K562 (cell line): ENCODE results near the gene TBC1D25. TPM values are rescaled to one million over a fixed set of nuclear protein-coding genes. Genes with fewer than 3 reads are reported as not detected.

Experiments
- ERF ChIP-seq: fragments of 450-650 bp; formaldehyde crosslinking; IDR thresholded peaks from 2 replicates; pipeline ENCODE4 v1.4.0; 2020; ENCODE audit warnings: mild to moderate bottlenecking, mixed read lengths
- GABPB1 ChIP-seq: sonication (generic); formaldehyde crosslinking; IDR thresholded peaks from 2 replicates; pipeline ENCODE4 v1.8.0; 2022; ENCODE audit warnings: mild to moderate bottlenecking, missing genetic modification reagents
- RCOR1 ChIP-seq, 2 experiments: IDR thresholded peaks; 2 replicates each; pipeline ENCODE4 v1.6.1; 2012; ENCODE audit warnings: low read depth in 2 of 2, low read length in 2 of 2, borderline replicate concordance in 1 of 2, improper control_type of control experiment in 1 of 2
- SRF ChIP-seq, 2 experiments: fragments of 250-450, 450-650 bp in 1 of 2; sonication (Bioruptor Pico) in 1 of 2; sonication (generic) in 1 of 2; formaldehyde crosslinking; IDR thresholded peaks; 2 replicates each; pipeline versions ENCODE4 v1.5.0 to v1.5.1; 2020 to 2022; ENCODE audit warnings: mild to moderate bottlenecking in 1 of 2, missing genetic modification reagents in 1 of 2
- STAG1 ChIP-seq: sonication (generic); formaldehyde crosslinking; IDR thresholded peaks from 2 replicates; pipeline ENCODE4 v1.5.0; 2020; ENCODE audit warnings: missing genetic modification reagents, borderline replicate concordance
- TEAD4 ChIP-seq, 2 experiments: sonication (generic) in 1 of 2; formaldehyde crosslinking in 1 of 2; IDR thresholded peaks; 2 replicates each; pipeline versions ENCODE4 v1.6.1 to v1.8.0; 2012 to 2022; ENCODE audit warnings: borderline replicate concordance in 1 of 2, inconsistent platforms in 1 of 2, low read length in 1 of 2, mild to moderate bottlenecking in 1 of 2, missing genetic modification reagents in 1 of 2
- ZBTB7A ChIP-seq: IDR thresholded peaks from 2 replicates; pipeline ENCODE4 v1.6.1; 2011; ENCODE audit warnings: low read depth, mild to moderate bottlenecking, low read length, moderate library complexity, borderline replicate concordance; ENCODE audit not compliant: control insufficient read depth
- ZNF165 ChIP-seq: fragments of 250-450 bp; sonication (Bioruptor Pico); IDR thresholded peaks from 2 replicates; pipeline ENCODE4 v1.4.0; 2020; ENCODE audit warnings: borderline replicate concordance
- ZNF695 ChIP-seq: fragments of 450-650 bp; formaldehyde crosslinking; IDR thresholded peaks from 2 replicates; pipeline ENCODE4 v1.4.0; 2020; ENCODE audit warnings: mild to moderate bottlenecking, moderate library complexity
- polyA plus RNA-seq, 8 experiments: library from polyadenylated mRNA; depleted of rRNA in 4 of 8; stranded (reverse) in 5 of 8; unstranded in 3 of 8; fragments of >200 nt; fragmentation: Nextera tagmentation in 2 of 8; fragmentation: Illumina TruSeq in 1 of 8; extraction: Ambion mirVana in 2 of 8; extraction: Trizol in 1 of 8; gene quantifications; 2 replicates each; pipeline versions ENCODE4 v1.2.1 to v1.2.3, GENCODE V29; 2011 to 2014; ENCODE audit warnings: inconsistent platforms in 1 of 8, missing spikeins in 1 of 8
- total RNA-seq, 7 experiments: library from RNA; depleted of rRNA in 6 of 7; stranded (reverse); fragments of >200 nt in 6 of 7; fragmentation: Illumina TruSeq in 2 of 7; extraction: Trizol in 2 of 7; gene quantifications; 2 replicates each; pipeline versions ENCODE4 v1.2.1 to v1.2.3, GENCODE V29; 2011 to 2021; ENCODE audit warnings: low replicate concordance in 1 of 7
- TF ChIP-seq, protein P1 (sequence below): fragments of 450-650 bp; formaldehyde crosslinking; IDR thresholded peaks from 2 replicates; pipeline ENCODE4 v1.4.0; 2022; ENCODE audit warnings: missing genetic modification characterization
- TF ChIP-seq, protein P2 (sequence below): fragments of 250-450 bp; sonication (Bioruptor Pico); IDR thresholded peaks from 2 replicates; pipeline ENCODE4 v1.4.0; 2020
- TF ChIP-seq, protein P3 (sequence below): sonication (generic); formaldehyde crosslinking; IDR thresholded peaks from 2 replicates; pipeline ENCODE4 v1.8.0; 2022; ENCODE audit warnings: mild to moderate bottlenecking, missing genetic modification reagents
- TF ChIP-seq, protein P4 (sequence below): fragments of 250-450 bp; sonication (Bioruptor Pico); IDR thresholded peaks from 2 replicates; pipeline ENCODE4 v1.8.0; 2021; ENCODE audit warnings: moderate library complexity, mild to moderate bottlenecking, inconsistent platforms

TBC1D25 gene
- total and polyA plus RNA-seq, 9 of the 15 experiments (the other 6 are each of a cell fraction or from before 2014, with no cell fraction given): 0.62 to 10.6 (median 3.9) TPM

DNA sequence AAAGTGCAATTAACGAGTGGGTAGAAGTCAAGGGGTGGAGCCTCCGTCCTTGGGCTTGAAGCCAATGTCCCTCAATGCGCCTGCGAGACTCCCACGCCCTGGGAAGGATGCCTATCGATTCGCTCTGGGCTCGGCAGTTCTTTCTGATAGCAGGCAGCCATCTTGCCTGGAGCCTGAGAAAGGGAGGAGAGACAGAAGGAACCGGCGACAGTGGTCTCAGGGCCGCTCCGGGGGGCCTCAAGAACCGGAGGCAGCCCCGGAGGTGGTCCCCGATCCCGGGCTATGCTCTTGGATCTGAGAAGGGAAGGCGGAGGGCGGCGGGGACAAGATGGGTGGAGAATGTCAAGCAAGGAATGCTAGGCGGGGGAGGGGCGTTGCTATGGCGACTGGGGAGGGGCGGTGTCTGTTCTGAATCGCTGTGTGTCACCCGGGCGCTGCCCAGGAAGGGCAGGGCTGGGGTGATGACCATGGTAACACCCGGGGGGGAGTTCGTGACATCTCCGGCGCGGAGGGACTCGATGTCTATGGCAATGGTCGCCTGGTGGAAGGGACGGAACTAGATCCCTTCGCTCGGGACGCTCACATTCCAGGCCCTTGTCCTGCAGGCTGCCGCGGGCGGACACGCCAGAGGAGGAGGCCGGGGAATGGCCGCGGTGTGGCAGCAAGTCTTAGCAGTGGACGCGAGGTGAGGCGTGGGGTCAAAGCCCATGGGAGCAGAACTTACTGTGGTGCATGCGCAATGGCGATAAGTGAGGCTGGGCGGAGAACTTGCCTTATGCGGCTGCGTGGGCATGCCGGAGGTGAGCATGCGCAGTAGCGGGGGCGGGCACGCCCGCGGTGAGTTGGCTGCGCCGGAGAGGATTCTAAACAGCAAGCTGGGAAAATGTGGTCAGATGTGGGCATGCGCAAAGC lies 58.1 kb downstream of the TBC1D25 start, which contains the start of gene WDR13 (continued):
- TF ChIP-seq ZNF165 (CRISPR knock-in tag): no peak
- TF ChIP-seq, protein P1, sequence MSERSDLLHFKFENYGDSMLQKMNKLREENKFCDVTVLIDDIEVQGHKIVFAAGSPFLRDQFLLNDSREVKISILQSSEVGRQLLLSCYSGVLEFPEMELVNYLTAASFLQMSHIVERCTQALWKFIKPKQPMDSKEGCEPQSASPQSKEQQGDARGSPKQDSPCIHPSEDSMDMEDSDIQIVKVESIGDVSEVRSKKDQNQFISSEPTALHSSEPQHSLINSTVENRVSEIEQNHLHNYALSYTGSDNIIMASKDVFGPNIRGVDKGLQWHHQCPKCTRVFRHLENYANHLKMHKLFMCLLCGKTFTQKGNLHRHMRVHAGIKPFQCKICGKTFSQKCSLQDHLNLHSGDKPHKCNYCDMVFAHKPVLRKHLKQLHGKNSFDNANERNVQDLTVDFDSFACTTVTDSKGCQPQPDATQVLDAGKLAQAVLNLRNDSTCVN (CRISPR knock-in tag): no peak
- TF ChIP-seq ERF (CRISPR knock-in tag): peak; percentile 73; the same call in 1 of the 2 replicates
- TF ChIP-seq ZBTB7A: no peak
- TF ChIP-seq SRF (CRISPR knock-in tag; IDR thresholded peaks at IDR 0.05): peak in 1 of 2 experiments; percentile 54; a peak in 1 of 4 replicates
- no peak for TF ChIP-seq GABPB1 (CRISPR knock-in tag)
- 0 out of 2 replicates have a peak, but pooled peaks have one; percentile 32 for TF ChIP-seq TEAD4 (IDR thresholded peaks at IDR 0.05; ENCODE audit: low read length)
- TF ChIP-seq TEAD4 (CRISPR knock-in tag; IDR thresholded peaks at IDR 0.05; ENCODE audit: borderline replicate concordance): no peak
- no peak for TF ChIP-seq ZNF695 (CRISPR knock-in tag)
- peak in 1 of 2 experiments; percentile 83; a peak in 2 of 4 replicates for TF ChIP-seq RCOR1 (IDR thresholded peaks at IDR 0.05; ENCODE audit: borderline replicate concordance in 1 of 2, low read depth in 2 of 2, low read length in 2 of 2)
- TF ChIP-seq STAG1 (CRISPR knock-in tag): no peak
- TF ChIP-seq, protein P2, sequence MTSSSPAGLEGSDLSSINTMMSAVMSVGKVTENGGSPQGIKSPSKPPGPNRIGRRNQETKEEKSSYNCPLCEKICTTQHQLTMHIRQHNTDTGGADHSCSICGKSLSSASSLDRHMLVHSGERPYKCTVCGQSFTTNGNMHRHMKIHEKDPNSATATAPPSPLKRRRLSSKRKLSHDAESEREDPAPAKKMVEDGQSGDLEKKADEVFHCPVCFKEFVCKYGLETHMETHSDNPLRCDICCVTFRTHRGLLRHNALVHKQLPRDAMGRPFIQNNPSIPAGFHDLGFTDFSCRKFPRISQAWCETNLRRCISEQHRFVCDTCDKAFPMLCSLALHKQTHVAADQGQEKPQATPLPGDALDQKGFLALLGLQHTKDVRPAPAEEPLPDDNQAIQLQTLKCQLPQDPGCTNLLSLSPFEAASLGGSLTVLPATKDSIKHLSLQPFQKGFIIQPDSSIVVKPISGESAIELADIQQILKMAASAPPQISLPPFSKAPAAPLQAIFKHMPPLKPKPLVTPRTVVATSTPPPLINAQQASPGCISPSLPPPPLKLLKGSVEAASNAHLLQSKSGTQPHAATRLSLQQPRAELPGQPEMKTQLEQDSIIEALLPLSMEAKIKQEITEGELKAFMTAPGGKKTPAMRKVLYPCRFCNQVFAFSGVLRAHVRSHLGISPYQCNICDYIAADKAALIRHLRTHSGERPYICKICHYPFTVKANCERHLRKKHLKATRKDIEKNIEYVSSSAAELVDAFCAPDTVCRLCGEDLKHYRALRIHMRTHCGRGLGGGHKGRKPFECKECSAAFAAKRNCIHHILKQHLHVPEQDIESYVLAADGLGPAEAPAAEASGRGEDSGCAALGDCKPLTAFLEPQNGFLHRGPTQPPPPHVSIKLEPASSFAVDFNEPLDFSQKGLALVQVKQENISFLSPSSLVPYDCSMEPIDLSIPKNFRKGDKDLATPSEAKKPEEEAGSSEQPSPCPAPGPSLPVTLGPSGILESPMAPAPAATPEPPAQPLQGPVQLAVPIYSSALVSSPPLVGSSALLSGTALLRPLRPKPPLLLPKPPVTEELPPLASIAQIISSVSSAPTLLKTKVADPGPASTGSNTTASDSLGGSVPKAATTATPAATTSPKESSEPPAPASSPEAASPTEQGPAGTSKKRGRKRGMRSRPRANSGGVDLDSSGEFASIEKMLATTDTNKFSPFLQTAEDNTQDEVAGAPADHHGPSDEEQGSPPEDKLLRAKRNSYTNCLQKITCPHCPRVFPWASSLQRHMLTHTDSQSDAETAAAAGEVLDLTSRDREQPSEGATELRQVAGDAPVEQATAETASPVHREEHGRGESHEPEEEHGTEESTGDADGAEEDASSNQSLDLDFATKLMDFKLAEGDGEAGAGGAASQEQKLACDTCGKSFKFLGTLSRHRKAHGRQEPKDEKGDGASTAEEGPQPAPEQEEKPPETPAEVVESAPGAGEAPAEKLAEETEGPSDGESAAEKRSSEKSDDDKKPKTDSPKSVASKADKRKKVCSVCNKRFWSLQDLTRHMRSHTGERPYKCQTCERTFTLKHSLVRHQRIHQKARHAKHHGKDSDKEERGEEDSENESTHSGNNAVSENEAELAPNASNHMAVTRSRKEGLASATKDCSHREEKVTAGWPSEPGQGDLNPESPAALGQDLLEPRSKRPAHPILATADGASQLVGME: peak; percentile 33; the same call in 1 of the 2 replicates
- TF ChIP-seq, protein P3, sequence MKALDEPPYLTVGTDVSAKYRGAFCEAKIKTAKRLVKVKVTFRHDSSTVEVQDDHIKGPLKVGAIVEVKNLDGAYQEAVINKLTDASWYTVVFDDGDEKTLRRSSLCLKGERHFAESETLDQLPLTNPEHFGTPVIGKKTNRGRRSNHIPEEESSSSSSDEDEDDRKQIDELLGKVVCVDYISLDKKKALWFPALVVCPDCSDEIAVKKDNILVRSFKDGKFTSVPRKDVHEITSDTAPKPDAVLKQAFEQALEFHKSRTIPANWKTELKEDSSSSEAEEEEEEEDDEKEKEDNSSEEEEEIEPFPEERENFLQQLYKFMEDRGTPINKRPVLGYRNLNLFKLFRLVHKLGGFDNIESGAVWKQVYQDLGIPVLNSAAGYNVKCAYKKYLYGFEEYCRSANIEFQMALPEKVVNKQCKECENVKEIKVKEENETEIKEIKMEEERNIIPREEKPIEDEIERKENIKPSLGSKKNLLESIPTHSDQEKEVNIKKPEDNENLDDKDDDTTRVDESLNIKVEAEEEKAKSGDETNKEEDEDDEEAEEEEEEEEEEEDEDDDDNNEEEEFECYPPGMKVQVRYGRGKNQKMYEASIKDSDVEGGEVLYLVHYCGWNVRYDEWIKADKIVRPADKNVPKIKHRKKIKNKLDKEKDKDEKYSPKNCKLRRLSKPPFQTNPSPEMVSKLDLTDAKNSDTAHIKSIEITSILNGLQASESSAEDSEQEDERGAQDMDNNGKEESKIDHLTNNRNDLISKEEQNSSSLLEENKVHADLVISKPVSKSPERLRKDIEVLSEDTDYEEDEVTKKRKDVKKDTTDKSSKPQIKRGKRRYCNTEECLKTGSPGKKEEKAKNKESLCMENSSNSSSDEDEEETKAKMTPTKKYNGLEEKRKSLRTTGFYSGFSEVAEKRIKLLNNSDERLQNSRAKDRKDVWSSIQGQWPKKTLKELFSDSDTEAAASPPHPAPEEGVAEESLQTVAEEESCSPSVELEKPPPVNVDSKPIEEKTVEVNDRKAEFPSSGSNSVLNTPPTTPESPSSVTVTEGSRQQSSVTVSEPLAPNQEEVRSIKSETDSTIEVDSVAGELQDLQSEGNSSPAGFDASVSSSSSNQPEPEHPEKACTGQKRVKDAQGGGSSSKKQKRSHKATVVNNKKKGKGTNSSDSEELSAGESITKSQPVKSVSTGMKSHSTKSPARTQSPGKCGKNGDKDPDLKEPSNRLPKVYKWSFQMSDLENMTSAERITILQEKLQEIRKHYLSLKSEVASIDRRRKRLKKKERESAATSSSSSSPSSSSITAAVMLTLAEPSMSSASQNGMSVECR: peak; percentile 80; the same call in 1 of the 2 replicates
- TF ChIP-seq, protein P4, sequence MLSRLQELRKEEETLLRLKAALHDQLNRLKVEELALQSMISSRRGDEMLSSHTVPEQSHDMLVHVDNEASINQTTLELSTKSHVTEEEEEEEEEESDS (CRISPR knock-in tag): no peak
